ENCODE measurements around the gene CNIH3.

- TF ChIP-seq CTCF (IDR thresholded peaks at IDR 0.05 in 2 of 3, conservative IDR thresholded peaks at IDR 0.05 in 1 of 3; ENCODE audit: borderline replicate concordance in 1 of 3, insufficient read depth in 1 of 3, low read depth in 2 of 3, low read length in 2 of 3) (no peak), POLR2A (IDR thresholded peaks at IDR 0.05; ENCODE audit: borderline replicate concordance, extremely low read depth, insufficient read depth, insufficient read length) (no peak), EZH2 (IDR thresholded peaks at IDR 0.05) (no peak), SRF (IDR thresholded peaks at IDR 0.05; ENCODE audit: low read depth) (no peak), JUND (IDR thresholded peaks at IDR 0.05) (no peak), POLR2AphosphoS5 (IDR thresholded peaks at IDR 0.05; ENCODE audit: low read depth, low read length) (no peak), ZNF274 (IDR thresholded peaks at IDR 0.05; ENCODE audit: low read depth, low read length) (no peak), EZH2phosphoT487 (IDR thresholded peaks at IDR 0.05; ENCODE audit: borderline replicate concordance) (no peak), ELF1 (IDR thresholded peaks at IDR 0.05; ENCODE audit: borderline replicate concordance, low read depth) (no peak)
These were observed 1.6 kb downstream of the CNIH3 start for GRCh38 chr1:224617410-224618355.

Data from HCT116 (cell line).